WTC11 (cell line): ENCODE measurements around the gene TRIM25. TPM values are rescaled to one million over a fixed set of nuclear protein-coding genes. Genes with fewer than 3 reads are reported as not detected.

Experiments
- ATAC-seq: fragments of 200-7000 bp; cut with Tn5 transposase; 2 replicates; pipeline ENCODE4 v1.10.0; 2021; ENCODE audit warnings: mild to moderate bottlenecking, moderate library complexity
- CTCF ChIA-PET: fragments of 300-600 bp; sonication (Branson Sonifier 250); formaldehyde crosslinking; loops from one replicate; lab custom pipeline; 2021; ENCODE audit warnings: antibody characterized with exemption; lab: Charles Lee
- POLR2A ChIA-PET: fragments of 350-600 bp; sonication (Branson Sonifier 250); formaldehyde crosslinking; loops from one replicate; lab custom pipeline; 2021; ENCODE audit warnings: antibody characterized with exemption; lab: Charles Lee
- DNase-seq: peaks from one replicate; pipeline ENCODE4 v3.0.0; 2021; ENCODE audit warnings: low spot score
- H3K27ac Mint-ChIP-seq: 2 replicates; pipeline ENCODE4 v1.8.0; 2021; ENCODE audit warnings: mixed read lengths
- H3K27me3 Mint-ChIP-seq: 2 replicates; pipeline ENCODE4 v1.8.0; 2021; ENCODE audit warnings: low read depth, mild to moderate bottlenecking, moderate library complexity, mixed read lengths
- H3K36me3 Mint-ChIP-seq: 2 replicates; pipeline ENCODE4 v1.8.0; 2021; ENCODE audit warnings: mixed read lengths
- H3K4me1 Mint-ChIP-seq: 2 replicates; pipeline ENCODE4 v1.8.0; 2022; ENCODE audit warnings: mixed read lengths
- H3K4me3 Mint-ChIP-seq: 2 replicates; pipeline ENCODE4 v1.8.0; 2021; ENCODE audit warnings: mild to moderate bottlenecking, moderate library complexity, mixed read lengths
- H3K9me3 Mint-ChIP-seq: 2 replicates; pipeline ENCODE4 v1.8.0; 2021; ENCODE audit warnings: mixed read lengths
- CREM ChIP-seq: sonication (generic); formaldehyde crosslinking; IDR thresholded peaks from 2 replicates; pipeline ENCODE4 v1.8.1; 2022; ENCODE audit warnings: mild to moderate bottlenecking, missing genetic modification reagents, moderate library complexity
- EMX1 ChIP-seq: fragments of 250-450 bp; sonication (Bioruptor Pico); IDR thresholded peaks from 2 replicates; pipeline ENCODE4 v1.8.0; 2021; ENCODE audit warnings: mild to moderate bottlenecking
- ETV6 ChIP-seq: sonication (generic); formaldehyde crosslinking; IDR thresholded peaks from 2 replicates; pipeline ENCODE4 v1.8.1; 2022; ENCODE audit warnings: mild to moderate bottlenecking, missing genetic modification reagents
- IRF2 ChIP-seq: sonication (generic); formaldehyde crosslinking; IDR thresholded peaks from 2 replicates; pipeline ENCODE4 v1.8.0; 2022; ENCODE audit warnings: low read depth, missing genetic modification reagents, borderline replicate concordance
- NFE2L1 ChIP-seq: sonication (generic); formaldehyde crosslinking; IDR thresholded peaks from 2 replicates; pipeline ENCODE4 v1.8.1; 2023; ENCODE audit warnings: missing genetic modification reagents
- OVOL2 ChIP-seq: fragments of 250-450 bp; sonication (Bioruptor Pico); IDR thresholded peaks from 2 replicates; pipeline ENCODE4 v1.9.0; 2021; ENCODE audit warnings: mild to moderate bottlenecking, borderline replicate concordance
- RORB ChIP-seq: fragments of 250-450 bp; sonication (Bioruptor Pico); IDR thresholded peaks from 2 replicates; pipeline ENCODE4 v1.9.0; 2021; ENCODE audit warnings: mild to moderate bottlenecking
- SOX15 ChIP-seq: fragments of 250-450 bp; sonication (Bioruptor Pico); IDR thresholded peaks from 2 replicates; pipeline ENCODE4 v1.9.0; 2021; ENCODE audit warnings: mild to moderate bottlenecking
- ZNF121 ChIP-seq: sonication (generic); formaldehyde crosslinking; IDR thresholded peaks from 2 replicates; pipeline ENCODE4 v1.8.0; 2023; ENCODE audit warnings: missing genetic modification reagents
- ZNF232 ChIP-seq: sonication (generic); formaldehyde crosslinking; IDR thresholded peaks from 2 replicates; pipeline ENCODE4 v1.8.0; 2022; ENCODE audit warnings: mild to moderate bottlenecking, missing genetic modification reagents
- ZNF396 ChIP-seq: fragments of 250-450 bp; sonication (Bioruptor Pico); IDR thresholded peaks from 2 replicates; pipeline ENCODE4 v1.8.0; 2021; ENCODE audit warnings: mild to moderate bottlenecking, moderate library complexity, borderline replicate concordance
- ZNF671 ChIP-seq: fragments of 250-450 bp; sonication (Bioruptor Pico); IDR thresholded peaks from 2 replicates; pipeline ENCODE4 v1.8.0; 2021; ENCODE audit warnings: mild to moderate bottlenecking
- total RNA-seq: library from RNA; stranded (reverse); gene quantifications from 3 replicates; pipeline ENCODE4 v1.2.3, GENCODE V29; 2021
- TF ChIP-seq, protein P1 (sequence below): sonication (generic); formaldehyde crosslinking; IDR thresholded peaks from 2 replicates; pipeline ENCODE4 v1.8.0; 2023; ENCODE audit warnings: missing genetic modification reagents, mild to moderate bottlenecking, borderline replicate concordance
- TF ChIP-seq, protein P2 (sequence below): fragments of 250-450 bp; sonication (Bioruptor Pico); IDR thresholded peaks from 2 replicates; pipeline ENCODE4 v1.8.0; 2021; ENCODE audit warnings: mild to moderate bottlenecking
- TF ChIP-seq, protein P3 (sequence below): sonication (generic); formaldehyde crosslinking; IDR thresholded peaks from 2 replicates; pipeline ENCODE4 v1.8.1; 2023; ENCODE audit warnings: mild to moderate bottlenecking, missing genetic modification reagents
- TF ChIP-seq, protein P4 (sequence below): sonication (generic); formaldehyde crosslinking; IDR thresholded peaks from 2 replicates; pipeline ENCODE4 v1.8.1; 2022; ENCODE audit warnings: missing genetic modification reagents, borderline replicate concordance
- TF ChIP-seq, protein P5 (sequence below): sonication (generic); formaldehyde crosslinking; IDR thresholded peaks from 2 replicates; pipeline ENCODE4 v1.8.1; 2023; ENCODE audit warnings: mild to moderate bottlenecking, missing genetic modification reagents, moderate library complexity
- TF ChIP-seq, protein P6 (sequence below): fragments of 250-450 bp; sonication (Bioruptor Pico); IDR thresholded peaks from 2 replicates; pipeline ENCODE4 v1.9.0; 2021; ENCODE audit warnings: mild to moderate bottlenecking
- TF ChIP-seq, protein P7 (sequence below): fragments of 250-450 bp; sonication (Bioruptor Pico); IDR thresholded peaks from 2 replicates; pipeline ENCODE4 v1.9.0; 2021; ENCODE audit warnings: mild to moderate bottlenecking
- TF ChIP-seq, protein P8 (sequence below): sonication (generic); formaldehyde crosslinking; IDR thresholded peaks from 2 replicates; pipeline ENCODE4 v1.8.0; 2022; ENCODE audit warnings: mild to moderate bottlenecking, missing genetic modification reagents

TRIM25 gene
- total RNA-seq, 1 experiment from 2014 or later: 49.0 TPM

DNA sequence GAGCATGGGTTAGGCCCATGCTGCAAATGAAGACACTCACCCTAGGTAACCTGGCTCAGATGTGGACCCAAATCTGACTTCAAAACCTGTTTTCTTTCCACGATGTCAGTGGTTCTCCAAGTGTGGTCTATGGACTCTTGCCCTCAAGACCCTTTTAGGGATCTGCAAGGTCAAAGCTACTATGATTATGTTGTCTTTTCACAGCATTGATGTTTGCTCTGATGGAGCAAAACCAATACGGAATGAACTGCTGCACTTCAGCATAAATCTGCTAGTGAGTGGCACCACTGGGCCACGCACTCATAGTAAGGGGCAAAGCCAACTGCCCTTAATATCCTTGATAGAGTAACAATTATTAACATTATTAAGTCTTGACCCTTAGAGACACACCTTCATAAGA lies 21.6 kb upstream of the TRIM25 start (continued):
- TF ChIP-seq, protein P1, sequence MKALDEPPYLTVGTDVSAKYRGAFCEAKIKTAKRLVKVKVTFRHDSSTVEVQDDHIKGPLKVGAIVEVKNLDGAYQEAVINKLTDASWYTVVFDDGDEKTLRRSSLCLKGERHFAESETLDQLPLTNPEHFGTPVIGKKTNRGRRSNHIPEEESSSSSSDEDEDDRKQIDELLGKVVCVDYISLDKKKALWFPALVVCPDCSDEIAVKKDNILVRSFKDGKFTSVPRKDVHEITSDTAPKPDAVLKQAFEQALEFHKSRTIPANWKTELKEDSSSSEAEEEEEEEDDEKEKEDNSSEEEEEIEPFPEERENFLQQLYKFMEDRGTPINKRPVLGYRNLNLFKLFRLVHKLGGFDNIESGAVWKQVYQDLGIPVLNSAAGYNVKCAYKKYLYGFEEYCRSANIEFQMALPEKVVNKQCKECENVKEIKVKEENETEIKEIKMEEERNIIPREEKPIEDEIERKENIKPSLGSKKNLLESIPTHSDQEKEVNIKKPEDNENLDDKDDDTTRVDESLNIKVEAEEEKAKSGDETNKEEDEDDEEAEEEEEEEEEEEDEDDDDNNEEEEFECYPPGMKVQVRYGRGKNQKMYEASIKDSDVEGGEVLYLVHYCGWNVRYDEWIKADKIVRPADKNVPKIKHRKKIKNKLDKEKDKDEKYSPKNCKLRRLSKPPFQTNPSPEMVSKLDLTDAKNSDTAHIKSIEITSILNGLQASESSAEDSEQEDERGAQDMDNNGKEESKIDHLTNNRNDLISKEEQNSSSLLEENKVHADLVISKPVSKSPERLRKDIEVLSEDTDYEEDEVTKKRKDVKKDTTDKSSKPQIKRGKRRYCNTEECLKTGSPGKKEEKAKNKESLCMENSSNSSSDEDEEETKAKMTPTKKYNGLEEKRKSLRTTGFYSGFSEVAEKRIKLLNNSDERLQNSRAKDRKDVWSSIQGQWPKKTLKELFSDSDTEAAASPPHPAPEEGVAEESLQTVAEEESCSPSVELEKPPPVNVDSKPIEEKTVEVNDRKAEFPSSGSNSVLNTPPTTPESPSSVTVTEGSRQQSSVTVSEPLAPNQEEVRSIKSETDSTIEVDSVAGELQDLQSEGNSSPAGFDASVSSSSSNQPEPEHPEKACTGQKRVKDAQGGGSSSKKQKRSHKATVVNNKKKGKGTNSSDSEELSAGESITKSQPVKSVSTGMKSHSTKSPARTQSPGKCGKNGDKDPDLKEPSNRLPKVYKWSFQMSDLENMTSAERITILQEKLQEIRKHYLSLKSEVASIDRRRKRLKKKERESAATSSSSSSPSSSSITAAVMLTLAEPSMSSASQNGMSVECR (CRISPR knock-in tag): no peak
- TF ChIP-seq, protein P2, sequence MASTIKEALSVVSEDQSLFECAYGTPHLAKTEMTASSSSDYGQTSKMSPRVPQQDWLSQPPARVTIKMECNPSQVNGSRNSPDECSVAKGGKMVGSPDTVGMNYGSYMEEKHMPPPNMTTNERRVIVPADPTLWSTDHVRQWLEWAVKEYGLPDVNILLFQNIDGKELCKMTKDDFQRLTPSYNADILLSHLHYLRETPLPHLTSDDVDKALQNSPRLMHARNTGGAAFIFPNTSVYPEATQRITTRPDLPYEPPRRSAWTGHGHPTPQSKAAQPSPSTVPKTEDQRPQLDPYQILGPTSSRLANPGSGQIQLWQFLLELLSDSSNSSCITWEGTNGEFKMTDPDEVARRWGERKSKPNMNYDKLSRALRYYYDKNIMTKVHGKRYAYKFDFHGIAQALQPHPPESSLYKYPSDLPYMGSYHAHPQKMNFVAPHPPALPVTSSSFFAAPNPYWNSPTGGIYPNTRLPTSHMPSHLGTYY (CRISPR knock-in tag): no peak

DNA sequence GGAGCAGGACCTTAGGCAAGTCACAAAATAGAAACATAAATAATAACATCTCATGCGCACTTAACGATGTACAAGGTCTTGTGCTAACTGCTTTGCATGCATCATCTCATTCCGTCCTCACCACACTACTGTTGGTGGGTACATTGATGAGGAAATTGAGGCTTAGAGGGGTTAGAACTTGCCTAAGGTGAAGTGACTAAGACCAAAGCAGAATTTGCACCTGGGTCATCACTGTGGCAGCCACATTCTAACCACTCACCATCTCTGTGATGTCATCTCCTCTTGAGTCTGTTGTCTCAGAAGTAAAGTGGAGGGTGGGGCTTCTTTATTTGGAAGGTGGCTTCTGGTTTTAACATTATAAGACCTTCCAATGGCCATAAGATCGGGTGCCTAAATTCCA lies 20.4 kb upstream of the TRIM25 start:
- H3K27ac Mint-ChIP-seq: no peak overlapping the region
- ATAC-seq: no peak
- H3K9me3 Mint-ChIP-seq: peaks cover 47% of the 10 kb centered on the region
- ChIA-PET CTCF (no interaction called here), POLR2A (no interaction called here)
- H3K36me3 Mint-ChIP-seq: peaks cover 89% of the 10 kb centered on the region
- H3K4me1 Mint-ChIP-seq: no peaks in the 10 kb centered on the region
- no peak for DNase-seq
- no peaks in the 10 kb centered on the region; the same call in 1 of the 2 replicates for H3K27me3 Mint-ChIP-seq
- TF ChIP-seq ZNF396 (CRISPR knock-in tag) (no peak), EMX1 (CRISPR knock-in tag) (no peak), ZNF232 (CRISPR knock-in tag) (no peak), ZNF121 (no peak), ZNF671 (no peak), OVOL2 (CRISPR knock-in tag) (no peak)
- no peak overlapping the region for H3K4me3 Mint-ChIP-seq

DNA sequence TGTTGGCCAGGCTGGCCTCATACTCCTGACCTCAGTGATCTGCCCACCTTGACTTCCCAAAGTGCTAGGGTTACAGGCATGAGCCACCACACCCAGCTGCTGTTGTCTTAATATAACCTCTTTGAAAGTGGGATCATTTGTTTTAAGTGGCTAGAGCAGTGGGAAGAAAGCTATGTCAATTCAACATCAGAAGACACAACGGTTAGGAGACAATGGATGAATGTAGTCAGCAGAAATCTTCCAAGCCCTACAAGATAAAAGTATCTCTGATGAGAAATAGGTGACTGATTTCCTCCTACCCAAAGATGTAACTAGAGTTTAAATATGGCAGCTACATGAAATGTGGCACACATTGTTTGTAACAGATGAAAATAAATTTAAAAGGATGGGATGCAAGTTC lies 20.0 kb upstream of the TRIM25 start:
- Mint-ChIP-seq H3K27me3 (no peaks in the 10 kb centered on the region; the same call in 1 of the 2 replicates), H3K27ac (no peak overlapping the region), H3K9me3 (peaks cover 50% of the 10 kb centered on the region), H3K4me3 (no peak overlapping the region), H3K36me3 (peaks cover 91% of the 10 kb centered on the region), H3K4me1 (no peaks in the 10 kb centered on the region)
- POLR2A ChIA-PET: no interaction called here
- CTCF ChIA-PET: no interaction called here
- ATAC-seq: no peak
- DNase-seq: no peak
- TF ChIP-seq, protein P3, sequence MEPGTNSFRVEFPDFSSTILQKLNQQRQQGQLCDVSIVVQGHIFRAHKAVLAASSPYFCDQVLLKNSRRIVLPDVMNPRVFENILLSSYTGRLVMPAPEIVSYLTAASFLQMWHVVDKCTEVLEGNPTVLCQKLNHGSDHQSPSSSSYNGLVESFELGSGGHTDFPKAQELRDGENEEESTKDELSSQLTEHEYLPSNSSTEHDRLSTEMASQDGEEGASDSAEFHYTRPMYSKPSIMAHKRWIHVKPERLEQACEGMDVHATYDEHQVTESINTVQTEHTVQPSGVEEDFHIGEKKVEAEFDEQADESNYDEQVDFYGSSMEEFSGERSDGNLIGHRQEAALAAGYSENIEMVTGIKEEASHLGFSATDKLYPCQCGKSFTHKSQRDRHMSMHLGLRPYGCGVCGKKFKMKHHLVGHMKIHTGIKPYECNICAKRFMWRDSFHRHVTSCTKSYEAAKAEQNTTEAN: no peak
- TF ChIP-seq ETV6 (CRISPR knock-in tag): no peak
- TF ChIP-seq, protein P4, sequence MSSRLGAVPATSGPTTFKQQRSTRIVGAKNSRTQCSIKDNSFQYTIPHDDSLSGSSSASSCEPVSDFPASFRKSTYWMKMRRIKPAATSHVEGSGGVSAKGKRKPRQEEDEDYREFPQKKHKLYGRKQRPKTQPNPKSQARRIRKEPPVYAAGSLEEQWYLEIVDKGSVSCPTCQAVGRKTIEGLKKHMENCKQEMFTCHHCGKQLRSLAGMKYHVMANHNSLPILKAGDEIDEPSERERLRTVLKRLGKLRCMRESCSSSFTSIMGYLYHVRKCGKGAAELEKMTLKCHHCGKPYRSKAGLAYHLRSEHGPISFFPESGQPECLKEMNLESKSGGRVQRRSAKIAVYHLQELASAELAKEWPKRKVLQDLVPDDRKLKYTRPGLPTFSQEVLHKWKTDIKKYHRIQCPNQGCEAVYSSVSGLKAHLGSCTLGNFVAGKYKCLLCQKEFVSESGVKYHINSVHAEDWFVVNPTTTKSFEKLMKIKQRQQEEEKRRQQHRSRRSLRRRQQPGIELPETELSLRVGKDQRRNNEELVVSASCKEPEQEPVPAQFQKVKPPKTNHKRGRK (CRISPR knock-in tag): no peak
- TF ChIP-seq RORB (CRISPR knock-in tag): no peak
- no peak for TF ChIP-seq SOX15 (CRISPR knock-in tag)
- no peak for TF ChIP-seq CREM (CRISPR knock-in tag)
- TF ChIP-seq IRF2 (CRISPR knock-in tag): no peak
- TF ChIP-seq, protein P5, sequence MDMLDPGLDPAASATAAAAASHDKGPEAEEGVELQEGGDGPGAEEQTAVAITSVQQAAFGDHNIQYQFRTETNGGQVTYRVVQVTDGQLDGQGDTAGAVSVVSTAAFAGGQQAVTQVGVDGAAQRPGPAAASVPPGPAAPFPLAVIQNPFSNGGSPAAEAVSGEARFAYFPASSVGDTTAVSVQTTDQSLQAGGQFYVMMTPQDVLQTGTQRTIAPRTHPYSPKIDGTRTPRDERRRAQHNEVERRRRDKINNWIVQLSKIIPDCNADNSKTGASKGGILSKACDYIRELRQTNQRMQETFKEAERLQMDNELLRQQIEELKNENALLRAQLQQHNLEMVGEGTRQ: no peak
- no peak for TF ChIP-seq OVOL2 (CRISPR knock-in tag)
- TF ChIP-seq, protein P6, sequence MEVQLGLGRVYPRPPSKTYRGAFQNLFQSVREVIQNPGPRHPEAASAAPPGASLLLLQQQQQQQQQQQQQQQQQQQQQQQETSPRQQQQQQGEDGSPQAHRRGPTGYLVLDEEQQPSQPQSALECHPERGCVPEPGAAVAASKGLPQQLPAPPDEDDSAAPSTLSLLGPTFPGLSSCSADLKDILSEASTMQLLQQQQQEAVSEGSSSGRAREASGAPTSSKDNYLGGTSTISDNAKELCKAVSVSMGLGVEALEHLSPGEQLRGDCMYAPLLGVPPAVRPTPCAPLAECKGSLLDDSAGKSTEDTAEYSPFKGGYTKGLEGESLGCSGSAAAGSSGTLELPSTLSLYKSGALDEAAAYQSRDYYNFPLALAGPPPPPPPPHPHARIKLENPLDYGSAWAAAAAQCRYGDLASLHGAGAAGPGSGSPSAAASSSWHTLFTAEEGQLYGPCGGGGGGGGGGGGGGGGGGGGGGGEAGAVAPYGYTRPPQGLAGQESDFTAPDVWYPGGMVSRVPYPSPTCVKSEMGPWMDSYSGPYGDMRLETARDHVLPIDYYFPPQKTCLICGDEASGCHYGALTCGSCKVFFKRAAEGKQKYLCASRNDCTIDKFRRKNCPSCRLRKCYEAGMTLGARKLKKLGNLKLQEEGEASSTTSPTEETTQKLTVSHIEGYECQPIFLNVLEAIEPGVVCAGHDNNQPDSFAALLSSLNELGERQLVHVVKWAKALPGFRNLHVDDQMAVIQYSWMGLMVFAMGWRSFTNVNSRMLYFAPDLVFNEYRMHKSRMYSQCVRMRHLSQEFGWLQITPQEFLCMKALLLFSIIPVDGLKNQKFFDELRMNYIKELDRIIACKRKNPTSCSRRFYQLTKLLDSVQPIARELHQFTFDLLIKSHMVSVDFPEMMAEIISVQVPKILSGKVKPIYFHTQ: no peak
- TF ChIP-seq, protein P7, sequence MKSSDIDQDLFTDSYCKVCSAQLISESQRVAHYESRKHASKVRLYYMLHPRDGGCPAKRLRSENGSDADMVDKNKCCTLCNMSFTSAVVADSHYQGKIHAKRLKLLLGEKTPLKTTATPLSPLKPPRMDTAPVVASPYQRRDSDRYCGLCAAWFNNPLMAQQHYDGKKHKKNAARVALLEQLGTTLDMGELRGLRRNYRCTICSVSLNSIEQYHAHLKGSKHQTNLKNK (CRISPR knock-in tag): no peak
- TF ChIP-seq NFE2L1 (CRISPR knock-in tag): no peak
- TF ChIP-seq, protein P8, sequence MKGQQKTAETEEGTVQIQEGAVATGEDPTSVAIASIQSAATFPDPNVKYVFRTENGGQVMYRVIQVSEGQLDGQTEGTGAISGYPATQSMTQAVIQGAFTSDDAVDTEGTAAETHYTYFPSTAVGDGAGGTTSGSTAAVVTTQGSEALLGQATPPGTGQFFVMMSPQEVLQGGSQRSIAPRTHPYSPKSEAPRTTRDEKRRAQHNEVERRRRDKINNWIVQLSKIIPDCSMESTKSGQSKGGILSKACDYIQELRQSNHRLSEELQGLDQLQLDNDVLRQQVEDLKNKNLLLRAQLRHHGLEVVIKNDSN (CRISPR knock-in tag): no peak
